Stimulated activated CD4-positive, alpha-beta T cell treated with anti-CD3 and anti-CD28 coated beads, Interleukin-1b, Interleukin-23, amount 100 ng/mL, for 24 hours (primary cell): ENCODE data around the gene VCPKMT.
A peak's percentile ranks its signal among the peaks of the same experiment; 100 is the strongest.

Experiments
- DNase-seq, 4 experiments: peaks; one replicate each; pipeline ENCODE4 v3.0.0-alpha.2; 2020; ENCODE audit warnings: low read depth in 4 of 4, low spot score in 1 of 4

Gene VCPKMT

DNA sequence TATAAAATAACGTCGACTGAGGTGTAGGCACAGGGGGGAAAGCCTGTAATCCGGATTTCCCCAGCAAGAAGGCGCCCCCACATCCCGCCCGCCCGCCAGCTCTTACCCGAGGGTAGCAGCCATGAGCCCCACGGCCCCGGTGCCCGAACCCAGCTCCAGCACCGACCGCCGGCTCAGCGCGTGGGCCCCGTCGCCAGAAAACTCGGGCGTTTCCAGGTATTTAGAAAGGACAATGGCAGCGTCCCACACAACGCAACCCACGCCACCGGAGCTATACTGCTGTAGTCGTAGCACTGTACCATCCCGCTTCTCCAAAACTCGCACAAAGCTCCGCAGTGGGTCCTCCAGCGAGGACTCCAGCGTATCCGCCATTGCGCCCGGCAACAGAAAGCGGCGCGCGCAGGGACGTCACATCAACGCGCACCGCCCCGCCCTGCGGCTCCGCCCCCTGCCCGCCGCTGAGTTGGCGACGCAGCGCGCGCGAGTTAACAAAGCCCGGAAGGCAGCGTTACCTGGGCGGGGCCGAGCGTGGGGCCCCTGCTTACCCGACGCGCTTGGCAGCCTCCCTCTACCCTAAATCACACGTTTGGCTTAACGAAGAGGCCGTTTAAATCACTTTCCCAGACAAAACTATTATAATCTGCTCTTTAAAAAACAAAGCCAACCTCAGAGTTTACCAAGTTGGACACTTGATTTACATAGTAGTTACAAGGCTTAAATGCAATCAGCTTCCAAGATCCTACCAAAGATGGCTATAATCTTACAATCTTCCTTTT lies at the start of gene VCPKMT:
VCPKMT (minus strand) TSS at position 392 of the 776 bp plus-strand sequence; CDS start at position 372, 20 bp downstream.
- DNase-seq, result peak; percentile 92 to 96 (median 93)

DNA sequence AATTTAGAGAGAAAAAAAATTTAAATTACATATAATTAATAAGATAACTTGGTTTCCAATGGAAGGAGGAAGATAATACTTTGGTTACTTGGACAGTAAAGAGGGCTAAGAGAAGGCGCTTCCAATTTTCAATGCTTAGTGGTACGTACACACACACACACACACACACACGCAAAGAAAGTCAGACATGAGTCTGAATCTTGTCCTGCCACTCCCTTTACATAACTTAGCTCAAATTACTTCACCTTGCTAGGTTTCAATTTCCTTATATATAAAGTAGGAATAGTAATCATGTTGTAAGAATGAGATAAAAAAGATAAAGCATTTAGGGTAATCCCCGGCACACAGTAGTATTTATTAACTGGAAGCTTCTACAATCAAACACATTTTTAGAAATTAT lies 39.7 kb upstream of the VCPKMT start:
- DNase-seq, result no peak

DNA sequence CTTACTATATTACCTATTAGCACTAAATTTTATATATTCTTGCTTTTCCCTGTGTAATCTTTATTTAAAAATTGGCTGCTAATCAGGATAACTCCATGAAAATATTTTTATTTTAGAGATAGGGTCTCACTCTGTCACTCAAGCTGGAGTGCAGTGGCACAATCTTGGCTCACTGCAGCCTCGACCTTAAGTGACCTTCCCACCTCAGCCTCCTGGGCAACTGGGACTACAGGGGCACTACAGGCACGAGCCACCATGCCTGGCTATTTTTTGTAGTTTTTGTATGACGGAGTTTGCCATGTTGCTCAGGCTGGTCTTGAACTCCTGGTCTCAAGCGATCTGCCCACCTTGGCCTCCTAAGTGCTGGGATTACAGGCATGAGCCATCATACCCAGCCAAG lies 32.4 kb upstream of the VCPKMT start:
- DNase-seq, result no peak

DNA sequence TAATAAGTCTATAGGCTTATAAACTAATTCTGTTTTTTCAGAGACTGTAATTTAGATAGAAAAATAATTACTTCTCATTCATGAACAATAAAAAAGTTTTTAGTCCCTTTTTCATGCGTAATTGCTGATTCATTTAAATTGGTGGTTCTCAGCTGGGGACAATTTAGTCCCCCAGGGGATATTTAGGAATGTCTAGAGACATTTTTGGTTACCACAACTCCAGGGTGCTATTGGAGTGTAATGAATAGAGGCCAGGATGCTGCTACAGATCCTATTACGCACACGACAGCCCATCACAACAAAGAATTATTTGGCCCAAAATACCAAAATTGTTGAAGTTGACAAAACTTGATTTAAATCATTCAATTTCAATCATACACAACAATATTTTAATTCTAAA lies 22.8 kb upstream of the VCPKMT start:
- no peak for DNase-seq

DNA sequence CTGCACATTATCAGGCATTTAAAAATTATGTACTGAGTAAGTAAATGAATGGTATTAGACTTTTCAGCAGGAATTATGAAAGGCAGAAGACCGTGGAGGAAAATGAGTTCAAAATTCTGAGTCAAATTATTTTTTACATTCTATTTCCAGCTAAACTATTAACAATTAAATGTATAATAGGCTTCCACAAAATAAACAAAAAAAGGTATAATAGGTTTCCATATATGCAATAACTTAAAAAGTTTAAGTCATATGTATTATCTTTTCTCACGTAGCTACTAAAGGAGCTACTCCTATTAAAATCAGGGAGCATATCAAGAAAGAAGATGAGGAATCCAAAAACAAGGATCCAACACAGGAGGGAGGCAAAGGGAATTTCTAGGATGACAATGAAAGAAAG lies 11.4 kb upstream of the VCPKMT start:
- no peak for DNase-seq

DNA sequence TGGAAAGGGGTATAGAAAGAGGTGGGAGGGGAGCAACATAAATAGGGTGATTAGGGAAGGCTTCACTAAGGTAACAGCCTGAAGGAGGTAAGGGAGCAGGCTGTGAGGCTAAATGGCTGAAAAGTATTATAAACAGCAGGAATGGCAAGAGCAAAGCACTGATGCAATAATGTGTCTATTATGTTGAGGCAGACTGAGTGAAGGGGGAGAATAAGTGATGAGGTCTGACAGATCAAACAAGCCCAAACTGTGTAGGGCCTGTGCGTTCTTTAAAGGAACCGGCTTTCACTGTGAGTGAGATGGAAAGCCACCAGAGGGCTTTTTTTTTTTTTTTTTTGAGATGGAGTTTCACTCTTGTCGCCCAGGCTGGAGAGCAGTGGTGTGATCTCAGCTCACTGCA lies 6.7 kb upstream of the VCPKMT start:
- no peak for DNase-seq

DNA sequence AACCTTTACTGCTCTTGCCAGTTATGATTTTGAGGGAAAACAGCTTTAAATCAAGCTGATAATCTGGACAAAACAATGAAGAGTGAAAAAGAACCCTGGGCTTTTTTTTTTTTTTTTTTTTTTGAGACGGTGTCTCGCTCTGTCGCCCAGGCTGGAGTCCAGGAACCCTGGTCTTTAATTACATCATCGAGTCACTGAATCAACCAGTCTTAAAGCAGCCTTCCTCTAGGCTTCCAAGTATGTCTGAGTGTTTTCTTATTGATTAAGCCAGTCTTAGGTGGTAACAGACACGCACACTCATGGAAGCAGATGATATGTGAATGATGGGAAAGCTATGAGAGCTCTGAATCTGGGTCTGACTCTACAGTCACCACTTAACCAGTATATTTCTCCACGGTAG lies 5.9 kb upstream of the VCPKMT start:
- no peak for DNase-seq

DNA sequence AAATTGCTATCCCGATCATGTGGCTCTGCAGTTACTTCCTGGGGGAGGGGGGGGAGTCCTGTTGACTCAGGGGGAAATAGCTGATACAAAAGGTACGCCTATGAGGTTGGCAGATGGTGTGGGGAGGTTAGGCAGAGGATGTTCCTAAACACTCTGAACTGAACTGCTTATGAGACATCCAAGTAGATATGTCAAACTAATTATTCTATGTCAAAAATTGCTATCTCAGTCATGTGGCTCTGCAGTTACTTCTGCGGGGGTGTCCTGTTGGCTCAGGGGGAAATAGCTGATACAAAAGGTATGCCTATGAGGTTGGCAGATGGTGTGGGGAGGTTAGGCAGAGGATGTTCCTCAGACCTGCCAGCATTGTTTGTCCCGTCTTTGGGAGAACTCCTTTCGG lies 5.1 kb upstream of the VCPKMT start:
- no peak for DNase-seq

DNA sequence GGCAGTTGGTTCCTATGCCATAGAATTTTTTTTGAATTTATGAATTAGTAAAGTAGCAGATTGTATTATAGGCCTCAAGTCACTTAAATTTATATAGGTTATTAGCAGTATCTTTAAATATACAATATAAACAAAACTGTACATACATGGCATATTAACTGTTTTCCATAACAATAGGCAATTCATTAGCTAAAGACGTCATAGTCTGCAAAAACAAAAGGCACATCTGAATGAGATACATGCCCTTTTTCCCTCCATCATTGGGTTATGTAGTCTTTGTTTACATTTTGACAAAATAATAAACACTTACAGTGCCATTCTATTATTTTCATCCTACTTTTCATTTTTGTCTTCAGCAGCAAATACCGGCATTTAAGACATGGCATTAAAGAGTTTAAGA lies 1.1 kb upstream of the VCPKMT start:
- no peak for DNase-seq

DNA sequence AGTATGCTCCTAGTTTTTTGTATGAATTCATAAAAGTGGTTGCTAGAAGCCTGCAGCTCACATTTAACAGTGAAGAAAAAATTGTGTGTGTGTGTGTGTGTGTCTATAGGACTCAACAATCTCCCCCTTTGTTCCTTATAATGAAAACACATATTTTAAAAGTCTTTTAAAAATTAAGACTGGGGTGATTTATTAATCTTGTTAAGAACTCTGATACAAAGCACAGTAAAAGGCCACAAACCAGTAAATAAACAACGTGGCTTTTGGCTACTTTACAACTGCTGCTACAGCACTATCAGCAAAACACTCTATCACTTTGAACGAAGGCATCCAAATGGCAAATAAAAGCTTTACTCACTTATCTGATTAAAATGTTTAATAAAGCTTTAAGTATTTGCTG lies 594 bp upstream of the VCPKMT start:
- DNase-seq, result no peak

DNA sequence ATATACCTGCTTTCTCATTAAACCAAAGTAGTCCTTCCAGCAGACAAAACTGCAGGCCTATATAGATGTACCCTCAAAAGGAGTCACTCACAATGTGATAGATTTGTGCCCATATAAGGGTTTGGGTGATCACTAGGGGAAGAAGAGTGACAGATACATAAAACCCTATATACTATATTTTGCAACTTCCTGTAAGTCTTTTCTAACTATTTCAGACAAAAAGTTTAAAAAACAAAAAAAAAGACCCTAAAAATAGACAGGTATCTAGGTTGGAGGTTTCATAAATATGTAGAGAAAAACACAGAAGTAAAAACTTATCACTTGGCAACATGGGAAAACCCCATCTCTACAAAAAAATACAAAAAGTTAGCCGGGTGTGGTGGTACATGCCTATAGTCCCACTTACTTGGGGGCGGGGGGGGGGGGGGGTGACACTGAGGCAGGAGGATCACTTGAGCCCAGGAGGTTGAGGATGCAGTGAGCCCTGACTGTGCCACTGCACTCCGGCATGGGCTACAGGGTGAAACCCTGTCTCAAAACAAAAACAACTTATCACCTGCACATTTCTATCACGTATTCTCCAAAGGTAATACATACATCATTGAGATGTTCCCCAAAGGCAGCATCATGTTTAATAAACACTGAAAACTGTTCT lies 2.9 kb downstream of the VCPKMT start:
- no peak for DNase-seq

DNA sequence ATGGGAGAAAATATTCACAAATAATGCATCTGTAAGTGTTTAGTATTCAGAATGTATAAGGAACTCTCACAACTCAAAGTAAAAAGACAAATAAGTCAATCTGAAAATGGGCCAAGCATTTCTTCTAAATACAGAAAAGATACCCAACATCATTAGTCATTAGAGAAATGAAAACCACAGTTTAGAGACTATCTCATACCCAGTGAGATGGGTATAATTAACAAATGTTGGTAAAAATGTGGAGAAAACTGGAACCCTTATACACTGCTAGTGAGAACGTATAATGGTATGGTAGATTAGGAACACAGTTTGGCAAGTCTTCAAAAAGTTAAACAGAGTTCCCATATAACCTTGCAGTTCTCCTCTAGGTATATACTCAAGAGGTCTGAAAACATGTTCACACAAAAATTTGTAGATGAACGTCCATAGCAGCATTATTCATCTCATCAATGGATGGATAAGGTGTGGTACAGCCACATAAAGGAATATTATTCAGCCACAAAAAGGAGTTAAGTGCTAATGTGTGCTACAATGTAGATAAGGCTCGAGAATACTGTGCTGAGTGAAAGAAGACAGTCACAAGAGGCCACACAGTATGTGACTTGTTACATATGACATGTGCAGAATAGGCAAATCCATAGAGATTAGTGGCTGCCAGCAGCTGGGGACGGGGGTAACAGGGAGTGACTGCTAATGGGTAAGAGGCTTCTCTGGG lies 5.9 kb downstream of the VCPKMT start:
- no peak for DNase-seq

DNA sequence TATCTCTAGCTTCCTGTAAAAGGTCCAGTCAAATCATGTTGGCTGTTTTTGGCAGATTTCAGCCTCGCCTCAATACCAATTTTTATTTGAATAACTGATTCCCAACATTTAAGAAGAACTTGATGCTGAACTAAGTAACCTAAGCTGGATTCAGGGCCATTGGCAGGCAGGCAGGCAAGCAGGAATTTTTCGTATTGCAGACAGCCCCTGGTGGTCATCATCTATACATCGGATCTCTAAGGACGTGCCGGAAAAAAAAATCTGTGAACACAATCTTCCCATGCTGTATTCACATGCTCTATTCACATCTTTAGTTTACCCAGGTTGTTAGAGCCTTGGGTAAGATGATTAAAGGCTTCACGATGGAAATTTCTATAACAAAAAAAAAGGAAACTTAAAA lies 7.0 kb downstream of the VCPKMT start:
- DNase-seq, result no peak

DNA sequence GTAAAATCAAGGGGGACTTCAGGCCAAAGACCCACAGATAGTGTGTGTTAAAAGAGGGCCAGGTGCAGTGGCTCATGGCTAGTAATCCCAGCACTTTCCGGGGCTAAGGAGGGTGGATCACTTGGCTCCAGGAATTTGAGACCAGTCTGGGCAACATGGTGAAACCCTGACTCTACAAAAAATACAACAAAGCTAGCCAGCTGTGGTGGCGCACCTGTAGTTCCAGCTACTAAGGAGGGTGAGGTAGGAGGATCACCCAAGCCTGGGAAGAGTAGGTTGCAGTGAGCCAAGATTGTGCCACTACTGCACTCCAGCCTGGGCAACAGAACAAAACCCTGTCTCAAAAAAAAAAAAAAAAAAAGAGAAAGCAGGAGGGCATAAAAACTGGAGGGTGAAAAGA lies 8.5 kb downstream of the VCPKMT start:
- DNase-seq, result no peak

DNA sequence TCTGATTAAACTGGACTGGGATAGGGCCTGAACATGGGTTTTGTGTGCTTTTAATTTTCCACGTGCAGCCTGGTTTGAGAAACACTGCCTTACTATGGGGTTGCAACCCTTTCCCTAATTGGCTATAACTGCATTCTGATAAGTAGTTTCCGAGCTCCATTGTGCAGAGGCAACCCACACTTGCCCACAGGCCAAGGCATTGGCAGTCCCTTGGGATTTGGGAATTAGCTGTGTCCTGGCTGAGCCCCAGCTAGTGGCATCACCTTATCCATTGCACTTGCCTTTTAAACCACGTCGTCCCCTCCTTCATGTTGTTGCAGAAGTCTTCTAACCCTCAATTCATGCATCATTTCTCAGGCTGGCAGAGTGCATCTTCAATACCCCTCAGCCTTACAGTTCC lies 10.2 kb downstream of the VCPKMT start:
- no peak for DNase-seq

DNA sequence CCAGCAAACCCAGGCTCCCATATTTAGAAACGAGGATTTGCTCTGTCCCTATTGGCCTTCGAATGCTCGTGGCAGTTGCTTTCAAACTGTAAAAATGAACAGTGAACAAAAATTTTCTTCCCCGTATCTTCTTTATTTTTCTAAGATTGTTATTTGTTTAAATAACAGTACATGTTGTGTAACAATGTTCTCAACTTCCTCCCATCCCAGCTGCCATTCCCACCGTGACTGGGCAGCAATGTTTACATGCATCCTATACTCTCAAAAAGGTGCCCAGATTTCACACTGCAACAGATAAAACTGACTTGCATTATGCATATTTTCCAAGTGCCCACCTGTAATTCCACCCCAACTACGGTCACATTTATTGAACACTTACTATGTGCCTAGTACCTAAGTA lies 12.8 kb downstream of the VCPKMT start:
- DNase-seq, result no peak

DNA sequence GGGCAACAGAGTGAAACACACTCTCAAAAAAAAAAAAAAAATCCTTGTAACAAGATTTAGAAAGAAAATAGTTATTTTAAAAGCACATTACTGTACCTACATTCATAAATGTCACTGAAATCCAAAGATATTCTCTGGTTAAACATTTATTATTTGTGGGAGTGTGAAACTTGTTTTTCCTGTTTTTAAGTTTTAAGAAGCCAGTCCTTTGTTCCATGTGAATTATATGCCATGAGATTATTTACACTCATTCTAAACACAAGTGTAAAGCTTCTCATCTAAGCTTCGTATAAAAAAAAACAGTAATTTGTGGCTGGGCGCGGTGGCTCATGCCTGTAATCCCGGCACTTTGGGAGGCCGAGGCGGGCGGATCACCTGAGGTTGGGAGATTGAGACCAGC lies 15.0 kb downstream of the VCPKMT start:
- no peak for DNase-seq

DNA sequence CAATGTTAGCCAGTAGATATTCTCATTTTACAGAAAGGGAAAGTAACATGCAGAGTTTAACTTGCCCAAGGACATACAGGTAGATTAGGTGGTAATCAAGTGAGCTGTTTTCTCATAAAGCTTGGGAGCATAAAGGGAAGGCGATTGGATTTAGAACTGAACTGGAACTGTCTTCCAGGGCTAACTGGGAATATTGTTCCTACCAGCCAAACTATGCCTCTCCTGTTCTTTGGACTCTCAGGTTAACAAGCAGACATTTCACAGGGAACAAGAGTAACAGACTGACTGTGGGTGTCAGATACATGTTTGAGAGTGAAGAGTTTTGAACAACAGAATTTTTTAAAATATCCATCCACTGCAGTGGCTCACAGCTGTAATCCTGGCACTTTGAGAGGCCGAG lies 15.6 kb downstream of the VCPKMT start:
- DNase-seq, result no peak

DNA sequence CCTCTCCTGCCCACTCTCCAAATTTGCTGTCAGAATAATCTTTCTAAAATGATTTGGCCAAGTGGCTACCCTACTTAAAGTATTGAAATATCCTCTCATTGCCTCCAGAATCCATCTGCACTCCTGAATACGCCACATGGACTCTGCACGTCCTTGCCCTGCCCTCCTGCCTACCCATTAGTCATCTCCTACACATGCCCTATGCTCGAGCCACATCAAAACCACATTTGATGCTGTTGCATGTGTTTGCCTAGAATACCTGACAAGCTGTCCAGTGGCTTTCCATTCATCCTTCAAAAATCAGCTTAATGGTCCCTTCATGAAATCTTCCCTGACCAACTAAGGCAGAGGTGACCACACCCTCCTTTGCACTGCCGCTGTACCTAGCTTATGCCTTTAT lies 17.0 kb downstream of the VCPKMT start:
- DNase-seq, result no peak

DNA sequence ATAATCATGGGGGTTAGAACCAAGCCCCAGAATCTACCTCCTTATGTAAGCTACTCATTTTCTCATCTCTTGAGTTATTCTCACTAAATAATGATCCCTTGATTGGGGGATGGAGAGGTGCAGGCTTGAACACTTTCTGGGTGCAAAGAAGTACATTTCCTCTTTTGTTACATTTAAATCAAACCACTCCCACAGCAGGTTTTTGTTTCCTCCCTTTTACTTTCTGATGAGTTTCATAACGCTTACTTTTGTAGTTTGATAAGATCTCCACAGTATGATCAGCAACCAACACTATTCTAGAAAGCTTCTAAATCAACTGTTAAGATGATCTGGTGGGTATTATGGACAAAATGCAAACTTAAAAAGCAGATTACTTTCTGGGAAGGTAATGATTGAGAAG lies 20.5 kb downstream of the VCPKMT start:
- no peak for DNase-seq

DNA sequence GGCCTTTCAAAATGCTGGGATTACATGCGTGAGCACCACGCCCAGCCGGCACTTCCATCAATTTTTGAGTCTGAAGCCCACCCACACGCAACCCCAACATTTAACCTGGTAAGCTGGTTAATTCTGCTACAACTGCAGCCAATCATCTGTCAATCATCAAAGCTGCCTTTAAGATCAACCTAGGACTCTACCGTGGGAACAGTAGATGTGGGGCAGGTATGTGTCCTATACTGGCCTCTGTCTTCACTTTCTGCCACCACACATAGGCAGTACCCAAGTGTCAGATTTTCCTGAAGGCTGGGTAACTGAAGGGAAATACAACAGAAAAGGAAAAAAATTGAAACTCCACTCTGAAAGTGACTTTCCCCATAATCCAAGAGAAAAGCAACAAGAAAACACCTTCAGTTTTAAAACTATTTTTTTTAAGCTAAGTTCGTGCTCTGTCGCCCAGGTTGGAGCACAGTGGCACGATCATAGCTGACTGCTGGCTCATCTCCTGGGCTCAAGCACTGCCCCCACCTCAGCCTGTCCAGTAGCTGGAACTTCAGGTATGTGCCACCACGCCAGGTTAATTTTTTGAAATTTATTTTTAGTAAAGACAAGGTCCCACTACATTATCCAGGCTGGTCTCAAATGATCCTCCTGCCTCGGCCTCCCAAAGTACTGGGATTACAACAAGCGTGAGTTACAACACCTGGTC lies 22.2 kb downstream of the VCPKMT start:
- DNase-seq, result no peak

DNA sequence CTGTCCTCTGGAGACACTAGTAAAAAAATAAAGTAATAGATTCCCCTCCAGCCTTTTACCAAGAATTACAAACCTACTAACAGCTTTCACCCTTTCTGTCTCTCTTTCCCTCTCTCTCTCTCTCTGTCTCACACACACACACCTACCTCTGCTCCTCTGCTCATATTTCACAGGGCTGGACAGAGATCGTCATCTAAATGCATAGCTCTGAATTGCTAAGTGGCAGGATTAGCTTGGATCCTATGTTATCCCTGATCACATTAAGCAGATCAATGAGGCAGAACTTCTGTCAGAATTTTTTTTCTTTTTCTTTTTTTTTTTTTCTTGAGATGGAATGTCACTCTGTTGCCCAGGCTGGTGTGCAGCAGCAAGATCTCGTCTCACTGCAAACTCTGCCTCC lies 22.9 kb downstream of the VCPKMT start:
- no peak for DNase-seq
